A673 (cell line): ENCODE results near the gene EHD1. TPM values are rescaled to one million over a fixed set of nuclear protein-coding genes. Genes with fewer than 3 reads are reported as not detected.

Source experiments
- BruUV-seq: library from RNA; stranded (reverse); fragments of 400-500 nt; replicated peaks from 2 replicates; lab custom pipeline; 2021; lab: Mats Ljungman, UMichigan
- CTCF ChIA-PET: fragments of 300-600 bp; sonication (Branson Sonifier 250); formaldehyde crosslinking; loops from one replicate; lab custom pipeline; 2022; ENCODE audit warnings: antibody characterized with exemption; lab: Charles Lee
- POLR2A ChIA-PET: fragments of 300-600 bp; sonication (Branson Sonifier 250); formaldehyde crosslinking; loops from one replicate; lab custom pipeline; 2022; ENCODE audit warnings: antibody characterized with exemption; ENCODE audit not compliant: low non-redundant PET; lab: Charles Lee
- DNase-seq: peaks from one replicate; pipeline ENCODE4 v3.0.0-alpha.2; 2015; ENCODE audit warnings: low spot score
- H3K27ac ChIP-seq: fragments of 200-600 bp; sonication (generic); 2 replicates; pipeline ENCODE4 v1.5.1; 2016; ENCODE audit warnings: mixed run types, low read depth, mild to moderate bottlenecking, mixed read lengths, antibody characterized with exemption, low read length; ENCODE audit not compliant: poor library complexity, severe bottlenecking
- H3K27me3 ChIP-seq: fragments of 200-600 bp; sonication (generic); replicated peaks from 2 replicates; pipeline ENCODE4 v1.6.1; 2017; ENCODE audit warnings: mixed run types, low read depth, mild to moderate bottlenecking, mixed read lengths, antibody characterized with exemption, low read length; ENCODE audit not compliant: insufficient read depth, poor library complexity
- H3K36me3 ChIP-seq: fragments of 200-600 bp; sonication (generic); 2 replicates; pipeline ENCODE4 v1.6.1; 2016; ENCODE audit warnings: mixed run types, mild to moderate bottlenecking, mixed read lengths, antibody characterized with exemption, low read length; ENCODE audit not compliant: insufficient read depth, poor library complexity, severe bottlenecking
- H3K4me1 ChIP-seq: fragments of 200-600 bp; sonication (generic); 2 replicates; pipeline ENCODE4 v1.6.1; 2017; ENCODE audit warnings: mixed run types, mild to moderate bottlenecking, mixed read lengths, antibody characterized with exemption, low read length; ENCODE audit not compliant: insufficient read depth, poor library complexity, severe bottlenecking
- H3K4me3 ChIP-seq: fragments of 200-600 bp; sonication (generic); 2 replicates; pipeline ENCODE4 v1.5.1; 2016; ENCODE audit warnings: low read depth, mixed run types, mild to moderate bottlenecking, mixed read lengths, low read length; ENCODE audit not compliant: poor library complexity, severe bottlenecking
- H3K9me3 ChIP-seq: fragments of 200-600 bp; sonication (generic); 2 replicates; pipeline ENCODE4 v1.6.1; 2016; ENCODE audit warnings: mixed run types, low read depth, mild to moderate bottlenecking, mixed read lengths, antibody characterized with exemption, low read length; ENCODE audit not compliant: poor library complexity, severe bottlenecking
- CTCF ChIP-seq: fragments of 300-800, 200-600 bp; sonication (generic); conservative IDR thresholded peaks from 2 replicates; pipeline ENCODE4 v1.5.1; 2017; ENCODE audit warnings: low read depth, mild to moderate bottlenecking, antibody characterized with exemption, low read length, moderate library complexity, mixed read lengths
- EZH2 ChIP-seq: fragments of 200-600 bp; sonication (generic); IDR thresholded peaks from 2 replicates; pipeline ENCODE4 v1.6.1; 2017; ENCODE audit warnings: borderline replicate concordance, low read depth, mild to moderate bottlenecking, mixed read lengths, antibody characterized with exemption, low read length; ENCODE audit not compliant: poor library complexity, severe bottlenecking
- intact Hi-C: fragments of 100-400 bp; cut with micrococcal nuclease; formaldehyde crosslinking; loops from one replicate; pipeline ENCODE4 v1.10.0; 2022; ENCODE audit not compliant: unreplicated experiment
- total RNA-seq: library from RNA; stranded (reverse); gene quantifications from 2 replicates; pipeline ENCODE4 v1.2.3, GENCODE V29; 2021

EHD1 gene
- total RNA-seq, 1 experiment from 2014 or later: 63.1 TPM

GRCh38 chr11:64909653-64910343 is 31.4 kb upstream of the EHD1 start:
- DNase-seq: no peak
- H3K4me1 ChIP-seq: no peaks in the 10 kb centered on the region
- BruUV-seq: no TSS peak
- H3K4me3 ChIP-seq: no peak overlapping the region
- H3K9me3 ChIP-seq: no peaks in the 10 kb centered on the region
- POLR2A ChIA-PET: no interaction called here
- intact Hi-C loops: no loop called here
- CTCF ChIA-PET: no interaction called here
- H3K27me3 ChIP-seq: no peaks in the 10 kb centered on the region
- TF ChIP-seq EZH2: no peak
- no peak for TF ChIP-seq CTCF
- H3K27ac ChIP-seq: no peak overlapping the region
- H3K36me3 ChIP-seq: peaks cover 48% of the 10 kb centered on the region

- no peak for DNase-seq
- intact Hi-C loops: no loop called here
- CTCF ChIA-PET: no interaction called here
- Histone ChIP-seq H3K4me1 (no peaks in the 10 kb centered on the region), H3K9me3 (no peaks in the 10 kb centered on the region), H3K27me3 (no peaks in the 10 kb centered on the region), H3K27ac (no peak overlapping the region), H3K4me3 (no peak overlapping the region), H3K36me3 (peaks cover 48% of the 10 kb centered on the region)
- TF ChIP-seq CTCF: no peak
- TF ChIP-seq EZH2: no peak
- BruUV-seq: no TSS peak
- POLR2A ChIA-PET: no interaction called here
Observed at GRCh38 chr11:64908766-64909165, 30.3 kb upstream of the EHD1 start.

- no peaks in the 10 kb centered on the region for H3K27me3 ChIP-seq
- ChIA-PET POLR2A (no interaction called here), CTCF (no interaction called here)
- no peak overlapping the region for H3K27ac ChIP-seq
- DNase-seq: no peak
- no TSS peak for BruUV-seq
- TF ChIP-seq EZH2 (no peak), CTCF (no peak)
- H3K4me3 ChIP-seq: no peak overlapping the region
- H3K9me3 ChIP-seq: no peaks in the 10 kb centered on the region
- H3K4me1 ChIP-seq: no peaks in the 10 kb centered on the region
- intact Hi-C loops: no loop called here
- peaks cover 37% of the 10 kb centered on the region for H3K36me3 ChIP-seq
Observed at GRCh38 chr11:64906314-64906635, 27.9 kb upstream of the EHD1 start.
